ENCODE data around the gene PET100. TPM values are rescaled to one million over a fixed set of nuclear protein-coding genes. Genes with fewer than 3 reads are reported as not detected.

The PET100 gene
- total and polyA plus RNA-seq, 2 experiments from 2014 or later: 8.6 to 636 TPM

DNA sequence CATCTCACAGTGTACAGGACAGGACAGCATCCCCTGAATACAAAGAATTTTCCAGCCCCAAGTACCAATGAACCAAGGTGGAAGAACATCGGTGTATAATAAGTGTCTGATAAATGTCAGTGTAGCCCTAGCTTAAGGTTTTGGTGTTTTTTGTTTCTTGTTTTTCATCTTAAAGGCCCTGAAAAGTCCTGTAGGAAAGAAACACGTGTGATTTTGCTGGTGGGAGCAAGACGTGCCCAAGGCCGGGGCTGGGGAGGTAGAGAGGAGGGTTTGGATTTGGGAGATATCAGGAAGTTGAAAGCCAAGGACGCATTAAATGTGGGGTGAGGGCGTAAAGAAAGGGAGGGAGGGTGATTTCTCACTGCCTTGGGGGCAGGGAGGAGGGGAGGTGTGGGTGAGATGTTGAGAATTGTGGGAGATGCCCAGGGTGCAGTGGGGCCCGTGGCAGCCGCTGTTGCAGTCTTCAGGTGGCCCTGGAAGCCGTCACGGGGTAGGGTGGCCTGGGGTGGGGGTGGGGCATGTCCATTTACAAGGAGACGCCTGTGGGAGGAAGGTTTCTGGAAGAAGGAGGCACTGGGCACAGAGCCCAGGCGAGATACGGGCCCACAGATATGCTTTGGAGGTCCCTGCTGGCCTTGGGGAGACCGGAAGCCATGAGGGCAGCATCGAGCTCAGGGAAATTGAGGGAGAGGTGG lies 27.2 kb upstream of the PET100 start:
- peaks cover 26% of the 10 kb centered on the region for H3K4me1 Mint-ChIP-seq
- TF ChIP-seq EZH2phosphoT487 (IDR thresholded peaks at IDR 0.05; ENCODE audit: unreplicated experiment): no peak
- no peak for TF ChIP-seq ZNF114 (CRISPR knock-in tag; IDR thresholded peaks at IDR 0.05)
- no peak for TF ChIP-seq CREB1 (CRISPR knock-in tag; IDR thresholded peaks at IDR 0.05; ENCODE audit: low read depth)
- TF ChIP-seq NANOG (IDR thresholded peaks at IDR 0.05; ENCODE audit: borderline replicate concordance): no peak
- TF ChIP-seq EZH2 (IDR thresholded peaks at IDR 0.05; ENCODE audit: low read depth, unreplicated experiment): no peak
- TF ChIP-seq, protein P1, sequence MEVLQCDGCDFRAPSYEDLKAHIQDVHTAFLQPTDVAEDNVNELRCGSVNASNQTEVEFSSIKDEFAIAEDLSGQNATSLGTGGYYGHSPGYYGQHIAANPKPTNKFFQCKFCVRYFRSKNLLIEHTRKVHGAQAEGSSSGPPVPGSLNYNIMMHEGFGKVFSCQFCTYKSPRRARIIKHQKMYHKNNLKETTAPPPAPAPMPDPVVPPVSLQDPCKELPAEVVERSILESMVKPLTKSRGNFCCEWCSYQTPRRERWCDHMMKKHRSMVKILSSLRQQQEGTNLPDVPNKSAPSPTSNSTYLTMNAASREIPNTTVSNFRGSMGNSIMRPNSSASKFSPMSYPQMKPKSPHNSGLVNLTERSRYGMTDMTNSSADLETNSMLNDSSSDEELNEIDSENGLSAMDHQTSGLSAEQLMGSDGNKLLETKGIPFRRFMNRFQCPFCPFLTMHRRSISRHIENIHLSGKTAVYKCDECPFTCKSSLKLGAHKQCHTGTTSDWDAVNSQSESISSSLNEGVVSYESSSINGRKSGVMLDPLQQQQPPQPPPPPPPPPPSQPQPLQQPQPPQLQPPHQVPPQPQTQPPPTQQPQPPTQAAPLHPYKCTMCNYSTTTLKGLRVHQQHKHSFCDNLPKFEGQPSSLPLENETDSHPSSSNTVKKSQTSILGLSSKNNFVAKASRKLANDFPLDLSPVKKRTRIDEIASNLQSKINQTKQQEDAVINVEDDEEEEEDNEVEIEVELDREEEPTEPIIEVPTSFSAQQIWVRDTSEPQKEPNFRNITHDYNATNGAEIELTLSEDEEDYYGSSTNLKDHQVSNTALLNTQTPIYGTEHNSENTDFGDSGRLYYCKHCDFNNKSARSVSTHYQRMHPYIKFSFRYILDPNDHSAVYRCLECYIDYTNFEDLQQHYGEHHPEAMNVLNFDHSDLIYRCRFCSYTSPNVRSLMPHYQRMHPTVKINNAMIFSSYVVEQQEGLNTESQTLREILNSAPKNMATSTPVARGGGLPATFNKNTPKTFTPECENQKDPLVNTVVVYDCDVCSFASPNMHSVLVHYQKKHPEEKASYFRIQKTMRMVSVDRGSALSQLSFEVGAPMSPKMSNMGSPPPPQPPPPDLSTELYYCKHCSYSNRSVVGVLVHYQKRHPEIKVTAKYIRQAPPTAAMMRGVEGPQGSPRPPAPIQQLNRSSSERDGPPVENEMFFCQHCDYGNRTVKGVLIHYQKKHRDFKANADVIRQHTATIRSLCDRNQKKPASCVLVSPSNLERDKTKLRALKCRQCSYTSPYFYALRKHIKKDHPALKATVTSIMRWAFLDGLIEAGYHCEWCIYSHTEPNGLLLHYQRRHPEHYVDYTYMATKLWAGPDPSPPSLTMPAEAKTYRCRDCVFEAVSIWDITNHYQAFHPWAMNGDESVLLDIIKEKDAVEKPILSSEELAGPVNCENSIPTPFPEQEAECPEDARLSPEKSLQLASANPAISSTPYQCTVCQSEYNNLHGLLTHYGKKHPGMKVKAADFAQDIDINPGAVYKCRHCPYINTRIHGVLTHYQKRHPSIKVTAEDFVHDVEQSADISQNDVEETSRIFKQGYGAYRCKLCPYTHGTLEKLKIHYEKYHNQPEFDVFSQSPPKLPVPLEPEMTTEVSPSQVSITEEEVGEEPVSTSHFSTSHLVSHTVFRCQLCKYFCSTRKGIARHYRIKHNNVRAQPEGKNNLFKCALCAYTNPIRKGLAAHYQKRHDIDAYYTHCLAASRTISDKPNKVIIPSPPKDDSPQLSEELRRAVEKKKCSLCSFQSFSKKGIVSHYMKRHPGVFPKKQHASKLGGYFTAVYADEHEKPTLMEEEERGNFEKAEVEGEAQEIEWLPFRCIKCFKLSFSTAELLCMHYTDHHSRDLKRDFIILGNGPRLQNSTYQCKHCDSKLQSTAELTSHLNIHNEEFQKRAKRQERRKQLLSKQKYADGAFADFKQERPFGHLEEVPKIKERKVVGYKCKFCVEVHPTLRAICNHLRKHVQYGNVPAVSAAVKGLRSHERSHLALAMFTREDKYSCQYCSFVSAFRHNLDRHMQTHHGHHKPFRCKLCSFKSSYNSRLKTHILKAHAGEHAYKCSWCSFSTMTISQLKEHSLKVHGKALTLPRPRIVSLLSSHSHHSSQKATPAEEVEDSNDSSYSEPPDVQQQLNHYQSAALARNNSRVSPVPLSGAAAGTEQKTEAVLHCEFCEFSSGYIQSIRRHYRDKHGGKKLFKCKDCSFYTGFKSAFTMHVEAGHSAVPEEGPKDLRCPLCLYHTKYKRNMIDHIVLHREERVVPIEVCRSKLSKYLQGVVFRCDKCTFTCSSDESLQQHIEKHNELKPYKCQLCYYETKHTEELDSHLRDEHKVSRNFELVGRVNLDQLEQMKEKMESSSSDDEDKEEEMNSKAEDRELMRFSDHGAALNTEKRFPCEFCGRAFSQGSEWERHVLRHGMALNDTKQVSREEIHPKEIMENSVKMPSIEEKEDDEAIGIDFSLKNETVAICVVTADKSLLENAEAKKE (CRISPR knock-in tag; IDR thresholded peaks at IDR 0.05): no peak
- no peak for TF ChIP-seq ZNF331 (CRISPR knock-in tag; IDR thresholded peaks at IDR 0.05; ENCODE audit: low read depth)
- TF ChIP-seq POLR2AphosphoS5 (IDR thresholded peaks at IDR 0.05; ENCODE audit: low read depth): no peak
- TF ChIP-seq, protein P2, sequence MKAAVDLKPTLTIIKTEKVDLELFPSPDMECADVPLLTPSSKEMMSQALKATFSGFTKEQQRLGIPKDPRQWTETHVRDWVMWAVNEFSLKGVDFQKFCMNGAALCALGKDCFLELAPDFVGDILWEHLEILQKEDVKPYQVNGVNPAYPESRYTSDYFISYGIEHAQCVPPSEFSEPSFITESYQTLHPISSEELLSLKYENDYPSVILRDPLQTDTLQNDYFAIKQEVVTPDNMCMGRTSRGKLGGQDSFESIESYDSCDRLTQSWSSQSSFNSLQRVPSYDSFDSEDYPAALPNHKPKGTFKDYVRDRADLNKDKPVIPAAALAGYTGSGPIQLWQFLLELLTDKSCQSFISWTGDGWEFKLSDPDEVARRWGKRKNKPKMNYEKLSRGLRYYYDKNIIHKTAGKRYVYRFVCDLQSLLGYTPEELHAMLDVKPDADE (IDR thresholded peaks at IDR 0.05): no peak
- no peak for TF ChIP-seq JUNB (IDR thresholded peaks at IDR 0.05; ENCODE audit: unreplicated experiment)
- TF ChIP-seq REST (IDR thresholded peaks at IDR 0.05; ENCODE audit: unreplicated experiment): no peak
- TF ChIP-seq, protein P3, sequence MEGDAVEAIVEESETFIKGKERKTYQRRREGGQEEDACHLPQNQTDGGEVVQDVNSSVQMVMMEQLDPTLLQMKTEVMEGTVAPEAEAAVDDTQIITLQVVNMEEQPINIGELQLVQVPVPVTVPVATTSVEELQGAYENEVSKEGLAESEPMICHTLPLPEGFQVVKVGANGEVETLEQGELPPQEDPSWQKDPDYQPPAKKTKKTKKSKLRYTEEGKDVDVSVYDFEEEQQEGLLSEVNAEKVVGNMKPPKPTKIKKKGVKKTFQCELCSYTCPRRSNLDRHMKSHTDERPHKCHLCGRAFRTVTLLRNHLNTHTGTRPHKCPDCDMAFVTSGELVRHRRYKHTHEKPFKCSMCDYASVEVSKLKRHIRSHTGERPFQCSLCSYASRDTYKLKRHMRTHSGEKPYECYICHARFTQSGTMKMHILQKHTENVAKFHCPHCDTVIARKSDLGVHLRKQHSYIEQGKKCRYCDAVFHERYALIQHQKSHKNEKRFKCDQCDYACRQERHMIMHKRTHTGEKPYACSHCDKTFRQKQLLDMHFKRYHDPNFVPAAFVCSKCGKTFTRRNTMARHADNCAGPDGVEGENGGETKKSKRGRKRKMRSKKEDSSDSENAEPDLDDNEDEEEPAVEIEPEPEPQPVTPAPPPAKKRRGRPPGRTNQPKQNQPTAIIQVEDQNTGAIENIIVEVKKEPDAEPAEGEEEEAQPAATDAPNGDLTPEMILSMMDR (conservative IDR thresholded peaks at IDR 0.05; ENCODE audit: low read depth in 2 of 2): no peak
- TF ChIP-seq STAT1 (IDR thresholded peaks at IDR 0.05; ENCODE audit: unreplicated experiment): no peak
- H3K79me2 ChIP-seq (replicated peaks; ENCODE audit: insufficient read depth): peaks cover 31% of the 10 kb centered on the region
- H3F3A ChIP-seq (replicated peaks; ENCODE audit: low read depth): 0 out of 2 replicates have a peak, but pooled peaks cover under 1% of the 10 kb centered on the region
- H3K27ac Mint-ChIP-seq: peak overlapping the region; percentile 80; the same call in 1 of the 2 replicates
- peaks cover 21% of the 10 kb centered on the region for H3K27me3 Mint-ChIP-seq (ENCODE audit: insufficient read depth, low read depth, poor library complexity)
- ATAC-seq (no peak), DNase-seq (ENCODE audit: low spot score) (no peak)
- H3K9me2 ChIP-seq (ENCODE audit: insufficient read depth): no peaks in the 10 kb centered on the region
- peaks cover 23% of the 10 kb centered on the region for H4K20me1 ChIP-seq (replicated peaks; ENCODE audit: insufficient read depth)
- peaks cover 3% of the 10 kb centered on the region; the same call in 2 of the 3 replicates for H3K9me3 Mint-ChIP-seq
- no peak overlapping the region for H3K4me3 ChIP-seq
- peaks cover 12% of the 10 kb centered on the region for H3K4me1 ChIP-seq (ENCODE audit: insufficient read depth)
- H3K27ac ChIP-seq (ENCODE audit: low read depth): no peak overlapping the region
- no peaks in the 10 kb centered on the region for H3K27me3 ChIP-seq (ENCODE audit: insufficient read depth)
- H3K36me3 ChIP-seq (ENCODE audit: insufficient read depth): no peaks in the 10 kb centered on the region
- no peak overlapping the region for H2AFZ ChIP-seq
- H3K36me3 Mint-ChIP-seq (ENCODE audit: low read depth): peaks cover 15% of the 10 kb centered on the region; the same call in 2 of the 3 replicates
- peak overlapping the region; percentile 38; the same call in 1 of the 2 replicates for H3K4me2 ChIP-seq
- H3K4me3 Mint-ChIP-seq: no peak overlapping the region
